ENCODE results near the gene ABCA2. TPM values are rescaled to one million over a fixed set of nuclear protein-coding genes. Genes with fewer than 3 reads are reported as not detected.

Gene ABCA2
- total RNA-seq, 1 donor from 2014 or later, result 55.1 TPM

GRCh38 chr9:136990242-136990911 lies 37.7 kb downstream of the ABCA2 start:
- no peak for TF ChIP-seq CTCF (IDR thresholded peaks at IDR 0.05)
- Mint-ChIP-seq H3K27me3 (ENCODE audit: unreplicated experiment) (no peaks in the 10 kb centered on the region), H3K4me1 (ENCODE audit: unreplicated experiment) (peaks cover 5% of the 10 kb centered on the region), H3K4me3 (ENCODE audit: unreplicated experiment) (peak overlapping the region; percentile 68), H3K27ac (ENCODE audit: unreplicated experiment) (no peak overlapping the region), H3K36me3 (ENCODE audit: unreplicated experiment) (no peaks in the 10 kb centered on the region), H3K9me3 (ENCODE audit: unreplicated experiment) (no peaks in the 10 kb centered on the region)
- DNase-seq (ENCODE audit: extremely low spot score, unreplicated experiment), result no peak

- Mint-ChIP-seq H3K36me3 (ENCODE audit: unreplicated experiment) (no peaks in the 10 kb centered on the region), H3K27me3 (ENCODE audit: unreplicated experiment) (no peaks in the 10 kb centered on the region), H3K27ac (ENCODE audit: unreplicated experiment) (no peak overlapping the region), H3K9me3 (ENCODE audit: unreplicated experiment) (no peaks in the 10 kb centered on the region), H3K4me1 (ENCODE audit: unreplicated experiment) (peaks cover 5% of the 10 kb centered on the region), H3K4me3 (ENCODE audit: unreplicated experiment) (no peak overlapping the region)
- no peak for TF ChIP-seq CTCF (IDR thresholded peaks at IDR 0.05)
- no peak for DNase-seq (ENCODE audit: extremely low spot score, unreplicated experiment)
Measured at GRCh38 chr9:136988872-136989271, 39.2 kb downstream of the ABCA2 start.

- no peaks in the 10 kb centered on the region for H3K4me1 Mint-ChIP-seq (ENCODE audit: unreplicated experiment)
- no peaks in the 10 kb centered on the region for H3K36me3 Mint-ChIP-seq (ENCODE audit: unreplicated experiment)
- no peaks in the 10 kb centered on the region for H3K9me3 Mint-ChIP-seq (ENCODE audit: unreplicated experiment)
- no peaks in the 10 kb centered on the region for H3K27me3 Mint-ChIP-seq (ENCODE audit: unreplicated experiment)
- no peak overlapping the region for H3K4me3 Mint-ChIP-seq (ENCODE audit: unreplicated experiment)
- no peak overlapping the region for H3K27ac Mint-ChIP-seq (ENCODE audit: unreplicated experiment)
- no peak for TF ChIP-seq CTCF (IDR thresholded peaks at IDR 0.05)
- DNase-seq (ENCODE audit: extremely low spot score, unreplicated experiment), result no peak
Measured at GRCh38 chr9:136985853-136986252, 42.2 kb downstream of the ABCA2 start.

GRCh38 chr9:136985027-136985602 lies 42.9 kb downstream of the ABCA2 start:
- no peak overlapping the region for H3K27ac Mint-ChIP-seq (ENCODE audit: unreplicated experiment)
- DNase-seq (ENCODE audit: extremely low spot score, unreplicated experiment), result no peak
- no peak overlapping the region for H3K4me3 Mint-ChIP-seq (ENCODE audit: unreplicated experiment)
- H3K4me1 Mint-ChIP-seq (ENCODE audit: unreplicated experiment), result no peaks in the 10 kb centered on the region
- H3K9me3 Mint-ChIP-seq (ENCODE audit: unreplicated experiment), result no peaks in the 10 kb centered on the region
- no peaks in the 10 kb centered on the region for H3K36me3 Mint-ChIP-seq (ENCODE audit: unreplicated experiment)
- no peak for TF ChIP-seq CTCF (IDR thresholded peaks at IDR 0.05)
- H3K27me3 Mint-ChIP-seq (ENCODE audit: unreplicated experiment), result no peaks in the 10 kb centered on the region

- Mint-ChIP-seq H3K4me1 (ENCODE audit: unreplicated experiment) (no peaks in the 10 kb centered on the region), H3K4me3 (ENCODE audit: unreplicated experiment) (no peak overlapping the region), H3K36me3 (ENCODE audit: unreplicated experiment) (no peaks in the 10 kb centered on the region), H3K27me3 (ENCODE audit: unreplicated experiment) (no peaks in the 10 kb centered on the region), H3K27ac (ENCODE audit: unreplicated experiment) (no peak overlapping the region), H3K9me3 (ENCODE audit: unreplicated experiment) (no peaks in the 10 kb centered on the region)
- no peak for DNase-seq (ENCODE audit: extremely low spot score, unreplicated experiment)
- TF ChIP-seq CTCF (IDR thresholded peaks at IDR 0.05), result no peak
Measured at GRCh38 chr9:136984464-136985026, 43.5 kb downstream of the ABCA2 start.

All from osteocyte (in vitro differentiated cells).